GM23338 (cell line): Measurements from ENCODE around the gene MET.

Source experiments
- CREB1 ChIP-seq: fragments of 250-450 bp; sonication (Bioruptor Pico); IDR thresholded peaks from 2 replicates; pipeline ENCODE4 v1.5.0; 2020; ENCODE audit warnings: low read depth, mild to moderate bottlenecking, moderate library complexity
- EZH2 ChIP-seq: fragments of 200-600 bp; sonication (generic); IDR thresholded peaks from one replicate; pipeline ENCODE4 v1.8.0; 2017; ENCODE audit warnings: antibody characterized with exemption, mild to moderate bottlenecking, low read depth; ENCODE audit not compliant: unreplicated experiment
- EZH2phosphoT487 ChIP-seq: fragments of 200-600 bp; sonication (generic); IDR thresholded peaks from one replicate; pipeline ENCODE4 v1.8.1; 2018; ENCODE audit warnings: antibody characterized with exemption; ENCODE audit not compliant: unreplicated experiment
- JUNB ChIP-seq: IDR thresholded peaks from one replicate; pipeline ENCODE4 v1.6.1; 2016; ENCODE audit warnings: antibody characterized with exemption; ENCODE audit not compliant: unreplicated experiment
- NANOG ChIP-seq: IDR thresholded peaks from 2 replicates; pipeline ENCODE4 v1.6.1; 2016; ENCODE audit warnings: antibody characterized with exemption, borderline replicate concordance
- POLR2AphosphoS5 ChIP-seq: IDR thresholded peaks from 2 replicates; pipeline ENCODE4 v1.6.1; 2016; ENCODE audit warnings: antibody characterized with exemption, low read depth
- STAT1 ChIP-seq: IDR thresholded peaks from one replicate; pipeline ENCODE4 v1.6.1; 2016; ENCODE audit warnings: antibody characterized with exemption; ENCODE audit not compliant: unreplicated experiment
- ZNF462 ChIP-seq: fragments of 250-450 bp; sonication (Bioruptor Pico); IDR thresholded peaks from 2 replicates; pipeline ENCODE4 v1.5.0; 2020; ENCODE audit warnings: mild to moderate bottlenecking, moderate library complexity
- TF ChIP-seq, protein P1 (sequence below), 2 experiments: fragments of 200-600 bp in 1 of 2; sonication (generic) in 1 of 2; conservative IDR thresholded peaks; 2 replicates each; pipeline versions ENCODE4 v1.5.1 to v1.6.1; 2016 to 2017; ENCODE audit warnings: antibody characterized with exemption in 2 of 2, low read depth in 2 of 2, mild to moderate bottlenecking in 2 of 2, moderate library complexity in 1 of 2
- TF ChIP-seq, protein P2 (sequence below): IDR thresholded peaks from 2 replicates; pipeline ENCODE4 v1.6.1; 2016; ENCODE audit warnings: antibody characterized with exemption

GRCh38 chr7:116793795-116794340, 121.9 kb downstream of the MET start:
- TF ChIP-seq EZH2 (no peak), POLR2AphosphoS5 (no peak), CREB1 (no peak), EZH2phosphoT487 (no peak), JUNB (no peak), NANOG (no peak), STAT1 (no peak), ZNF462 (CRISPR knock-in tag) (no peak)
- TF ChIP-seq, protein P1, sequence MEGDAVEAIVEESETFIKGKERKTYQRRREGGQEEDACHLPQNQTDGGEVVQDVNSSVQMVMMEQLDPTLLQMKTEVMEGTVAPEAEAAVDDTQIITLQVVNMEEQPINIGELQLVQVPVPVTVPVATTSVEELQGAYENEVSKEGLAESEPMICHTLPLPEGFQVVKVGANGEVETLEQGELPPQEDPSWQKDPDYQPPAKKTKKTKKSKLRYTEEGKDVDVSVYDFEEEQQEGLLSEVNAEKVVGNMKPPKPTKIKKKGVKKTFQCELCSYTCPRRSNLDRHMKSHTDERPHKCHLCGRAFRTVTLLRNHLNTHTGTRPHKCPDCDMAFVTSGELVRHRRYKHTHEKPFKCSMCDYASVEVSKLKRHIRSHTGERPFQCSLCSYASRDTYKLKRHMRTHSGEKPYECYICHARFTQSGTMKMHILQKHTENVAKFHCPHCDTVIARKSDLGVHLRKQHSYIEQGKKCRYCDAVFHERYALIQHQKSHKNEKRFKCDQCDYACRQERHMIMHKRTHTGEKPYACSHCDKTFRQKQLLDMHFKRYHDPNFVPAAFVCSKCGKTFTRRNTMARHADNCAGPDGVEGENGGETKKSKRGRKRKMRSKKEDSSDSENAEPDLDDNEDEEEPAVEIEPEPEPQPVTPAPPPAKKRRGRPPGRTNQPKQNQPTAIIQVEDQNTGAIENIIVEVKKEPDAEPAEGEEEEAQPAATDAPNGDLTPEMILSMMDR (conservative IDR thresholded peaks at IDR 0.05; ENCODE audit: low read depth in 2 of 2): no peak
- TF ChIP-seq, protein P2, sequence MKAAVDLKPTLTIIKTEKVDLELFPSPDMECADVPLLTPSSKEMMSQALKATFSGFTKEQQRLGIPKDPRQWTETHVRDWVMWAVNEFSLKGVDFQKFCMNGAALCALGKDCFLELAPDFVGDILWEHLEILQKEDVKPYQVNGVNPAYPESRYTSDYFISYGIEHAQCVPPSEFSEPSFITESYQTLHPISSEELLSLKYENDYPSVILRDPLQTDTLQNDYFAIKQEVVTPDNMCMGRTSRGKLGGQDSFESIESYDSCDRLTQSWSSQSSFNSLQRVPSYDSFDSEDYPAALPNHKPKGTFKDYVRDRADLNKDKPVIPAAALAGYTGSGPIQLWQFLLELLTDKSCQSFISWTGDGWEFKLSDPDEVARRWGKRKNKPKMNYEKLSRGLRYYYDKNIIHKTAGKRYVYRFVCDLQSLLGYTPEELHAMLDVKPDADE: no peak
